Activated CD8-positive, alpha-beta memory T cell treated with anti-CD3 and anti-CD28 coated beads, Interleukin-2, amount 50 U/mL, for 24 hours (primary cell): ENCODE data around the gene ABCC10.

Experiments
- DNase-seq: peaks from one replicate; pipeline ENCODE4 v3.0.0-alpha.2; 2020; ENCODE audit errors: extremely low read depth

Gene ABCC10

DNA sequence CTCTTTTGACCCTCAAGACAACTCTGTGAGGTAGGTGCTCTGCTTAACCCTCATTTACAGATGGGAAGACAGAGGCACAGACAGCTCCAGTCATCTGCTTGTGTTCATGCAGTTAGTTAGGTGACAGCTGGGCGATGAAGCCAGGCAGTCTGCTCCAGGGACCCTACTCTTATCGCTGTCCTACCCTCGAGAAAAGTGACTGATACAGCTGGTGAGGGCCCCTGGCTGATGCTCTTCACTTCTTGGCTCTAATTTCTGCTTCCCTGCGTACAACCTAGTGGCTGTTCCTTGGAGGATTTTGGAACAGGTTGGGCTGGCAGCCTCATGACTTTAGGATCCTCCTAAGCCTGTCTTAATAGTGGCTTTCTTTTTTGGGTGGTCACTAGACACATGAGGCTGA lies 40.9 kb downstream of the ABCC10 start:
- DNase-seq = no peak

DNA sequence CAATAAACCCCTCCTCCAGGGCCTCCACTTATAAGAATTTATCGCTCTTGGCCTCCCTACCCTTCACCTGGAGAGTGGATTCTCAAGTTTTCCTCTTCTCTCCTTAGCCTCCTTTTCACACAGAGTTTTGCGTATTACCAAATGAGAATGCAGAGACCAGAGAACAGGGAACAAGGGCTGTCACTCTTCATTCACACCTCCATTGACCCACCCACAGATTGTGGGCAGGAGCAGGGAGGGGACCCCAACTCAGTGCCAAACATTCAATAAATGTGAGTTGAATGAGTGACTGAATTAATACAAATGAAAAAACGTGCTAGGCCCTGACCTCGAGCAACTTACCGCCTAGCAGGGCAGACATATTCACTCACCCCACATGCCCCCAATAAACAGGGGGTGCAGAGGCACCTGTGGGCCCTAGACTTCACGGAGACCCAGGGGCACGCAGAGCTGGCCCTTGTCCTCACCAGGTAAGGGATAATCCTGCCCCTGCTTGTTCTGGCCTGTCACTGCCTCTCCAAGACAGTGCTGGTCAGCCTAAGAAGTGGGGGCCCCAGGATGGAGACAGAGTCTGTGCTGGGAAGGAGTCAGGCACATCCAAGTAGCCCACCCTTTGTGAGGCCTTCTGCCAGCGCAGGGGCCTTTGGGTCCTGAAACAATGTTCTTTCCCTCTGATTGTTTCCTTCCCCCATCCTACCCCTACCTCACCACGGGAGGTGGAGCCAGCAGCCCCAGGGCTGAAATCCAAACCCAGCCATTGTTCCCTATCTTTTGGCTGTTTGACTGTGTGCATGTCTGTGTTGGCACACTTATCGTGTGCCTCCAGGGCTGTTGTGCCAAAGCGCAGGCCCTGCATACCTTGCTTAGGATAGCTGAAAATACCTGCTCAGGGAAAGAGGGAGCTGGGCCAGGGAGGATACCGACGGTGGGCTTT lies 41.7 kb downstream of the ABCC10 start:
- no peak for DNase-seq

DNA sequence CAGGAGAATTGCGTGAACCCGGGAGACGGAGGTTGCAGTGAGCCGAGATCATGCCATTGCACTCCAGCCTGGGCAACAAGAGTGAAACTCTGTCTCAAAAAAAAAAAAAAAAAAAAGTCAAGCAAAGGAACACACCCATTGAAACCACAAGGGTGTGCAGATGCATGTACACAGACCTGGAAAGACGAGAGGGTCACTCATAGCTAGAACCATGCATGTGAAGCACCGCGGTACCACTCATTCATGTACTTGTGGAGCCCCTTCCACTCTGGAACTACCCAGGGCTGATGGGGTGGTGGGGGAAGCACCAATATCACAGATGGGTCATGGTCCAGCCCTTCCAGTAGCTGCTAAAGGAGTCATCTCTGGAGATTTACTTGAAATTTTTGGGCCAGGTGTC lies 42.6 kb downstream of the ABCC10 start:
- DNase-seq = no peak

GRCh38 chr6:43471399-43471798 lies 44.1 kb downstream of the ABCC10 start:
- no peak for DNase-seq

- DNase-seq = no peak
Measured at GRCh38 chr6:43472515-43472914, 45.2 kb downstream of the ABCC10 start.

DNA sequence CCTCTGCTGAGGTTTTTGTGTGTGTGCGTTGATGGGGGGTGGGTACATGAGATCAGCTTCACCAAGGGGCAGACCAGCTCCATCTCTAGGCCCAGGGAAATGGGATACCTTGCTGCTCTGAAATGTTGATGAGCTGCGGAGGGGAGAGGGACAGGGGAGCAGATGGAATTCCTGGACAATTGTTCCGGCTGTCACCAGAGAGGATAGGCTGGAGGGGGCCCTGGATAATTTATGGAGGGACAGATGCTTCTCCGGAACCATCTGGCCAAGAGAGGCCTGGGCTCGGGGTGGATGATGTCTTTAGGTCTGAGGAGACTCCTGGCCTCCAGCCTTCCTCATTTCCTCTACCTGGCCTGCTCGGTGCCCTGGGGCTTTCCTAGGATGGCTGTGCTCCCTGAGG lies 48.2 kb downstream of the ABCC10 start:
- DNase-seq = no peak

DNA sequence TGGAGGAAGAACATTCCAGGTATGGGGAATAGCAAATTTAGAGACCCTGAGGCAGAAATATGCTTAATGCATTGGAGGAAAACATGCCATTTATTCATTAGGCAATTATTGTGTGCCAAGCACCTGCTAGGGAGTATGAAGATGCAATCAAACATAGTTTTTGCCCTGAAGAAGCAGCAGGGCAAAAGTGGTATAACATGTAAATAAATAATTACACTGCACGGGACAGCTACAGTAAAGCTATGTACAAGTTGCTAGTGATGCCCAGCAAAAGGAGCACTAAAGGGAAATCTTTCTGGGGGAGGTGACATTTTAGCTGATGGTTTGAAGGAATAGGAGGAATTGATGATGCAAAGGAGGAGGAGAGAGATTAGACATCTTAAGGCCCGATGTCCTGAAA lies 49.4 kb downstream of the ABCC10 start:
- no peak for DNase-seq

- DNase-seq = peak; percentile 90
Measured at GRCh38 chr6:43477235-43478007, 50.1 kb downstream of the ABCC10 start, which contains the start of gene TJAP1. Gene TJAP1 (plus strand): TSS chr6:43477570. CDS start chr6:43499002, 21,432 bp downstream.

DNA sequence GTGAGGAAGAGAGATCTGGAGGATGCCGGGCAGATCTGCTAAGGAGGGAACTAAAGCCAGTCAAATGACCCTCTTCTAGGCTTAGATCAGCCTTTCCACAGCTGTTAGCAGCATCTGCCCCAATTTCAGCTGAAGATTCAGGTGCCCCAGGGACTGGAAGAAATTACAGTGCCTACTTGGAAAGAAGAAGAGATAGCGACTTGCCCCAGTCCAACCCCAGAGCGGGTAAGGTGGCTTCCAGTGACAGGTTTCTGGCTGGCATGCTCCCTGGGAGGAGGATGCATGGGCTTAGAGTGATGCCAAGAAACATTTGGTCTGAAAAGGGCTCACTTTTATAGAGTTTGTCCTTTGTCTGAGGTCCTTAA lies 50.6 kb downstream of the ABCC10 start:
- DNase-seq = no peak

DNA sequence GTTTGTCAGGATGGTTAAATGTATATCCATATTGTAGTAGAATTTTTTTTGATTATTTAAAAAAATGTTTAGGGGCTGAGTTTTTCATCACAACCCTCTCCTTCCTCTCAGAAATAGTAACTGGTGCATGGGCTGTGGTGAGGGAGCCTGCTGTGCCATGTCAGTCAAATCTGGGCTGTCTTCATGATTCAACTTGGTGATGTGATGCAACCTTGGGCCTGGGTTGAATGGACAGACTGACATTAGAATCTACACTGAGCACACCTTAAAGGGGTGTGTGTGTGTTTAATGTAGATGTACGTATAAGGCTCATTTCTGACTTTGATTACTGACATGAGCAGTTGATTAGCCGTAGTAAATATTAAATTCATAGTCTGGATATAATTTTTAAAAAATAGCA lies 53.7 kb downstream of the ABCC10 start:
- no peak for DNase-seq

- no peak for DNase-seq
Measured at GRCh38 chr6:43481591-43482236, 54.4 kb downstream of the ABCC10 start.

DNA sequence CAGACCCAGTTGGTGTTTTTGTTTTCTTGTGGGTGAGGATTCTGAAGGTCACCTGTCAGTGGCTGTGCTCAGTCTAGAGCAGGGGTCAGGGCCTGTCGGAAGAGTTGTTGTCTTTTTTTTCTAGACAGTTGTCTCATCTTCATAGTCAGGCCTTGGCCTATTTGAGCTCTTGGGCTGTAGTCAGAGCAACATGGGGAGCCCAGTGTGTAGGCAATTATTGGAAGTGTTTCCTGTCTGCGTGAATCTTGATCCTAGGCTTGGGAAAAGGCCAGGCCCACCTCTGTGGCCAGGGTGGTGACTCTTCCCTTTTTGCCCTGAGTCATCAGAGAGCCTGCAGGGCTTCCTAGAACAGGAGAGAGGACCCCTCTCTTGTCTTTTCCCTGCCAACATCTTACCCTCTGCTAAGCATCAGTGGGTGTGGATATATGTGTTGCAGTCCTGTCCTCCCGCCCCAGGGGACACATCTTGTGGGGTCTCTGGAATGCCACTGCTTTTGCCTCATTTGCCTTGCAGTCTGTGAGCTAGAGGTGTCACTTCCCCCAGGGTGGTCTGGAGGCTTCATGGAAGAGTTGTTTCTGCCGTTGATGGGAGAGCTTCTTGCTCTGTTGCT lies 61.4 kb downstream of the ABCC10 start:
- no peak for DNase-seq

DNA sequence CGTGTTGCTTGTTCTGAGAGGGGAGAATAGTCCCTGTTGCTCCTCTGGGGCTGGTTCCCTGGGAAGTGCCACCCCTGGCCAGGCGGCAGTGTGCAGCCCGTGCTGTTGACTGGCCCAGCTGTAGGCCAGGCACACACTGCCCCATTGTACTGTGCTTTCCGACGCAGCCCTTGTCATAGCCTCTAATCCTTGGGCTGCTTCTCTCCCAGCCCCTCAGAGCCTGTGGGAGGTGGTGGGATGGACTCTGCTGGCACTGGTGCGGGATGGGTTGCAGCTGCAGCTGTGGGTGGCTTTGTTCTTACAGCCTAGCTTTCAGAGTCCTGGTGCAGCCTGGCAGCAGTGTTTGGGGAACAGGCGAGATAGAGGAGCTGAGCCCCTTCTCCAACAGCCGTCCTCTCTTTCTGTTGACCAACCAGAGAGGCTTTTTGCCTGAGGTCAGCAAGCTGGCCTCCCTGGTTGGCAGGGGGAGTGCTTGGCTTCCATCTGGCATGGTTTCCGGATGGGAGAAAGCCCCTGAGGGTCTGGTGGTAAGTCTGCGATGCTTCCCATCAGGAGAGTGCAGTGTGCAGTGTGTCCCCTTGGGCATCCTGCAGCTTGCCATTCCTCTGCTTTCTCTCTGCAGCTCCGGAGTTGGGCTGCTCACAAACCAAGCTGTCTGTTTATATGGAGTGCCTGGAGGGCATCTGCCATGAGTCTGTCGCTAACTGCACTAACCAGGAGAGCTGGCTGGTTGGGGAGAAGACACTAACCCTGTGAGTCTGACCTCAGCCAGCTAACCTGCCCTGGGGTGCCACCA lies 62.1 kb downstream of the ABCC10 start:
- DNase-seq = no peak

DNA sequence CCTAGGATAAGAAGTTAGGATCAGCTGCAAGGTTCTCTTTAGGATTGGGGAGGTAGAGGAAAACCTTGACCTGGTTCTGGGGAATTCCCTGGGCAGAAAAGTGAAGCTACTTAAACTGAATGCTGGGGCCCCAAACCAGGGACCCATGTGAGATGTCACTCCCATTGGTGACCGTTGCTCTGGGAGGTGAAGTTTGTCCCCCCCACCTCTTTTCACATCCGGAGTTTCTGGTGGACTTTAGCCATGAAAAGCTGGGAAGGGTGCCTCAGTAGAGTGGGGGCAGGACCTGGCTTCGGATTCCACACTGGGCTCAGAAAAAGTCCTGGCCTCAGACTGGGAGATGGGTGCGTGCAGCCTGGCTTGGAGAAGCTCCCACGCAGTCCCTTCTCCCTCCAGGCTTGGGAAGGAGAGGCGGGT lies 63.2 kb downstream of the ABCC10 start:
- no peak for DNase-seq

GRCh38 chr6:43491750-43492661 lies 64.7 kb downstream of the ABCC10 start:
- no peak for DNase-seq

DNA sequence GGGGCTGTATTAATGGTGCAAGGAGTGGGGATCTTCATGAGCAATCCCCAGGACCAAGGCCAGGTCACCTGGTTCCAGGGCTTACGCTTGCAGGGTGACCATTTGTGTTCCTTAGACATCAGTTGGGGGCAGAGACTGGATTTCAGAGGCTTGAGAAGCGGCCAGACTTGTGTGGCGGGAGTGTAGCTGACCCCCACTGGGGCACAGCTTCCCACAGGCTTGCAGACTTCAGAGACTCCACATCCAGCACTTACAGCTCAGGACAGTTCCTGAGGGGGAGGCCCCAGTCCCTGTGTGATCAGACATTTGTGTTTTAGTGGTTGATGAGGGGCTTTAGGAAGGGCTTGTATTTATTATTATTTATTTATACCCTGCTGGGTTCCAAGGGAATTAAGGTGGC lies 65.3 kb downstream of the ABCC10 start:
- no peak for DNase-seq

DNA sequence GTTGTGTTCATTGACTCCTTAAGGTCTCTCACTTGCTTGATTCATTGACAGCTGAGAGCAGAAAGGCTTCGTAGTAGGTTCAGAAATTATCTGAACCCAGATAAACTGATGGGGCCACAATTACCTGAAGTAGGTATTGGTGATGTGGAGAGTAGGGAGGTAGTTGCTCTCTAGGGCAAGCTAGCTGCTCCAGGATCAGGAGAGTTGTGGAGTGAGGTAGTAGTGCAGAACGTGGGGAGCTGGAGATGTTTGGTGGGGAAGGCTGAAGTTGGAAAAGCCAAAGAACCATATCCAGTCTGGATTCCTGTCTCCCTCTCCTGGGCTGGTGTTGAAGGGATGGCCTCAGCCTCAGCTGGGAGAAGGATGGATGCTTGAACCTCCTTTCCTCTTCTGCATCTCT lies 65.9 kb downstream of the ABCC10 start:
- no peak for DNase-seq

GRCh38 chr6:43493833-43494232 lies 66.5 kb downstream of the ABCC10 start:
- no peak for DNase-seq

DNA sequence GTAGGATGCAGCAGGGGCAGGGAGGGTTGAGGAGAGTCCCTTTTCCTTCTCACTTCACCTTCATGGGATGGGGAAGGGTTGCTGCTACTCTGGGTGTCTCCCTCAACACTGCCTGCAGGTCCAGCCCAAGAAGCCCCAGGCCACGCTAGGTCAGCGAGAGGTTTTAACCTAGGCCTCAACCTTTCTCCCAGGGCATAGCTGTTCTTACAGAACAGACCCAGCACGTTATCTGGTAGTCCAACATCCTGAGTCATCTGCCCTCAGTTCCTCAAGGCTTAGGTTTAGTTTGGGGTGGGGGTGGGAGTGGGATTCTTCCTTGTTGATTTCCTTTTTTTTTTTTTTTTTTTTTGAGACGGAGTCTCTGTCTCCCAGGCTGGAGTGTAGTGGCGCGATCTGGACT lies 67.0 kb downstream of the ABCC10 start:
- DNase-seq = no peak

DNA sequence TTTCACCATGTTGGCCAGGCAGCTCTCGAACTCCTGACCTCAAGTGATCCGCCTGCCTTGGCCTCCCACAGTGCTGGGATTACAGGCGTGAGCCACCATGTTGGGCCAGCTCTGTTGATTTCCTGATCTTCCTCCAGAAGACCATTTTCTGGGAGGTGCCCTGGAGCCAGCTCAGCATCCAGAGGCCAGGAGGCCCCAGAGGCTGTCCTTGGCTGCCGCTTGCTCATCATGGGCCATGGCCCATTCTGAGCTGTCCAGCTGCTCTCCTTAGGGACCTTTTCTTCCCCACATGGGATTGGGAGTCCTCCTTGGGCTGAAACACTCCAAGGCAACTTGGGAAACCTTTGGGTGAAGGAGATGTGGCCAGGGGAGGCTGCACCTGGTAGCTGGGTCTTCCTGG lies 67.4 kb downstream of the ABCC10 start:
- DNase-seq = no peak
